ENCODE measurements around the gene TIMELESS. TPM values are rescaled to one million over a fixed set of nuclear protein-coding genes. Genes with fewer than 3 reads are reported as not detected.

The TIMELESS gene
- total RNA-seq, 3 donors from 2014 or later = 4.5 to 7.2 (median 6.7) TPM

DNA sequence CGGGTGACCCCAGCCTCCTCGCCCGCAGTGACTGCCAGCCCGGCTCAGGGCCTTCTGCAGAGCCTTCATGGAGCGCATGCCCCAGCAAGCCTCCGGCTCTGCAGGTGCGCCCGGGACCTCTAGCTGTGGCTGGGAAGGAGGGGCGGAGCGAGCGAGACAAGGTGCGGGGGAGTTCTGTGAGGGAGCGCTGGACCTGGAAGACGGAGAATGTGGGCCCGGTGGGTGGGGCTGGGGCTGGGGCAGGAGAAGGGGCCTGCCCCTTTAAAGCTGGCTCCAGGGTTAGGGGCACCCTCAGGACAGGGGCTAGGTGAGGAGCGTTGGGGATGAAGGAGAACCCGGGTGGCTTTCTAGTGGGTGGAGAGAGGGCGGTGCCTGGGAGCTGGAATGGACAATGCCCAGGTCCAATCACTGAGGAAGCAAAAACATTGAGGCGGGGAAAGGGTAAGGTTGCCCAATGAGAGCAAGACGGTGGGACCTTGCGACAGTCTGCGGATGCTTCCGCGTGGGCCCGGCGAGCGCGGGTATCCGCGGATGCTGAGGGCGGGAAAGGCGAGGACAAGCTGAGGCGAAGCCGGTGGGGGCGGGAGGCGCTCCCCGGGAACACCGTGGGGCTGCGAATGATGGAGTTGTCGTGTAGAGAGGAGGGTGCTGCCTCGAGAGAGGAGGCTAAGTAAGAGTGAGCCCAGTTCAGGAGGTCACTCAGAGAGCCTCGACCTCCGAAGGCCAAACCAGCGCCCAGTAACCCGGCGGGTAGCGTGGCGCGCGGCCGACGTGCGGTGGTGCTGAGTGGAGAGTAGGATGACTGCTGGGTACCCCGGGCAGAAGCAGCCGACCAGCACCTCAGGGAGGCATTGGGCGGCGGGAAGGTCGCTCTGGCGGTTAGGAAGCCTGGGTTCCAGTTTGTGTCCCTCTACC lies 39.1 kb upstream of the TIMELESS start, which contains the start of gene GLS2:
Gene GLS2, minus strand, starts transcription at position 121 of the 915 bp plus-strand sequence. Its CDS starts 43 bp downstream, at position 78.
- no peaks in the 10 kb centered on the region for H3K27me3 ChIP-seq
- H3K9me3 ChIP-seq = no peaks in the 10 kb centered on the region
- peak; percentile 65 to 77 for DNase-seq (ENCODE audit: low spot score in 2 of 2)
- no peaks in the 10 kb centered on the region for H3K4me1 ChIP-seq
- intact Hi-C loops (cut with DNase I; ENCODE audit: low total_unique reads) = no loop called here
- peak within 1 kb of the TSS; percentile 41 to 50 for H3K27ac ChIP-seq
- H3K4me3 ChIP-seq = peak within 1 kb of the TSS; percentile 55 to 82 (median 60)
- no peaks in the 10 kb centered on the region for H3K36me3 ChIP-seq
- TF ChIP-seq CTCF (IDR thresholded peaks at IDR 0.05) (no peak), POLR2AphosphoS5 (IDR thresholded peaks at IDR 0.05) (peak in 1 of 3 donors; percentile 77)

DNA sequence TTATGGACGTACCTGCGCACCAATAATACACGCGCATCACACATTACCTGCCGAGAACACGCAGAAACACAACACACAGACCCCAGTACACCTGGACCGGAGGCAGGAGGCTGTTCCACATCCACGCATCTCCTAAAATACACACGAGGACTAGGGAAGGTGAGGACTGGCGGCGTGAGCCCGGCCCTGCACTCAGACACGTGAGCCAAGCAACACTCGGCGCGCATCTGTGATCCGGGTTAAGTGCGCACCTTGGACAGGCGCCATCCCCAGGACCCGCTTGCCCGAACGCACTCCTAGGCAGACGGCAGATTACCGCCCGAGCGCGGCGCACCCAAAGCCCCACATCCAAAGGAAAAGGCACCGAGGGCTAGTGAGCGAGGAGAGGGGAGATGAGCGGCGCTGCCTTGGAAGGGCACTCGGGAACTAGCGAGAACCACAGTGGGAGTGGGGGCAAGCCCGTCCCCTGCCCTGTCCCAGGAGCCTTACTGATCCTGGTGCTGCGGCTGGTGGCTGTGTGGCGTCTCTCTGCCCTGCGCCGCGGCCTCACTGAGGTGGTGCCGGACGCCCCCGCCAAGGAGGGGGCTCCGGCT lies 38.3 kb upstream of the TIMELESS start:
- H3K4me1 ChIP-seq = no peaks in the 10 kb centered on the region
- H3K4me3 ChIP-seq = peak overlapping the region; percentile 55 to 82 (median 60)
- H3K27ac ChIP-seq = peak overlapping the region; percentile 23 to 41
- no peaks in the 10 kb centered on the region for H3K36me3 ChIP-seq
- H3K27me3 ChIP-seq = no peaks in the 10 kb centered on the region
- no peak for DNase-seq (ENCODE audit: low spot score in 2 of 2)
- H3K9me3 ChIP-seq = no peaks in the 10 kb centered on the region
- no peak for TF ChIP-seq CTCF (IDR thresholded peaks at IDR 0.05)
- no peak for TF ChIP-seq POLR2A (IDR thresholded peaks at IDR 0.05)
- TF ChIP-seq POLR2AphosphoS5 (IDR thresholded peaks at IDR 0.05) = no peak
- intact Hi-C loops (cut with DNase I; ENCODE audit: low total_unique reads) = no loop called here

DNA sequence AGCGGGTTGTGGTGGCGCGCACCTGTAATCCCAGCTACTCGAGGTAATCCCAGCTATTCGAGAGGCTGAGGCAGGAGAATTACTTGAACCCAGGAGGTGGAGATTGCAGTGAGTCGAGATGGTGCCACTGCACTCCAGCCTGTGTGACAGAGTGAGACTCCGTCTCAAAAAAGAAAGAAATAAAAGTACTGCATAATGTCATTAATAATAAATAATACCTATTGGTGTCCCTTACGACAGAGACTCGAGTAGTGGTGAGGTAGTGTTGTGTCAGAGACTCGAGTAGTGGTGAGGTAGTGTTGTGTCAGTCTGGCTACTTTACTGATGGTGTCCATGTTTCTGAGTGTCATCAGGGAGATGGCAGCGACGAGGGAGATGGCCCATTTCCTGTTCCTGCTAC lies 37.5 kb upstream of the TIMELESS start:
- no peak for DNase-seq (ENCODE audit: low spot score in 2 of 2)
- Histone ChIP-seq H3K36me3 (no peaks in the 10 kb centered on the region), H3K27ac (no peak overlapping the region), H3K4me3 (no peak overlapping the region), H3K27me3 (no peaks in the 10 kb centered on the region), H3K9me3 (no peaks in the 10 kb centered on the region), H3K4me1 (no peaks in the 10 kb centered on the region)
- intact Hi-C loops (cut with DNase I; ENCODE audit: low total_unique reads) = no loop called here
- TF ChIP-seq POLR2AphosphoS5 (IDR thresholded peaks at IDR 0.05) (no peak), CTCF (IDR thresholded peaks at IDR 0.05) (no peak), POLR2A (IDR thresholded peaks at IDR 0.05) (no peak)

- Histone ChIP-seq H3K4me1 (no peaks in the 10 kb centered on the region), H3K36me3 (no peaks in the 10 kb centered on the region), H3K9me3 (no peaks in the 10 kb centered on the region), H3K4me3 (no peak overlapping the region), H3K27me3 (no peaks in the 10 kb centered on the region), H3K27ac (no peak overlapping the region)
- no peak for TF ChIP-seq CTCF (IDR thresholded peaks at IDR 0.05)
- TF ChIP-seq POLR2AphosphoS5 (IDR thresholded peaks at IDR 0.05) = no peak
- no peak for TF ChIP-seq POLR2A (IDR thresholded peaks at IDR 0.05)
- DNase-seq (ENCODE audit: low spot score in 2 of 2) = no peak
- intact Hi-C loops (cut with DNase I; ENCODE audit: low total_unique reads) = no loop called here
Measured at GRCh38 chr12:56484566-56484965, 35.3 kb upstream of the TIMELESS start.

- TF ChIP-seq POLR2A (IDR thresholded peaks at IDR 0.05) (no peak), CTCF (IDR thresholded peaks at IDR 0.05) (no peak), POLR2AphosphoS5 (IDR thresholded peaks at IDR 0.05) (no peak)
- Histone ChIP-seq H3K4me1 (no peaks in the 10 kb centered on the region), H3K9me3 (no peaks in the 10 kb centered on the region), H3K36me3 (no peaks in the 10 kb centered on the region), H3K27me3 (no peaks in the 10 kb centered on the region), H3K4me3 (no peak overlapping the region), H3K27ac (no peak overlapping the region)
- DNase-seq (ENCODE audit: low spot score in 2 of 2) = no peak
- intact Hi-C loops (cut with DNase I; ENCODE audit: low total_unique reads) = no loop called here
Measured at GRCh38 chr12:56479625-56480024, 30.4 kb upstream of the TIMELESS start.
